Measurements from ENCODE around the gene LGI2. TPM values are rescaled to one million over a fixed set of nuclear protein-coding genes. Genes with fewer than 3 reads are reported as not detected.

LGI2 gene
- total RNA-seq, 3 donors from 2014 or later, result 0.33 to 2.2 (median 1.2) TPM

- Histone ChIP-seq H3K4me1 (no peaks in the 10 kb centered on the region), H3K9me3 (peaks cover 0 to 21% of the 10 kb centered on the region in 2 donors), H3K4me3 (no peak overlapping the region), H3K36me3 (no peaks in the 10 kb centered on the region), H3K27ac (no peak overlapping the region), H3K27me3 (no peaks in the 10 kb centered on the region)
- TF ChIP-seq POLR2A (IDR thresholded peaks at IDR 0.05), result no peak
- no peak for TF ChIP-seq CTCF (IDR thresholded peaks at IDR 0.05)
- no peak for TF ChIP-seq POLR2AphosphoS5 (IDR thresholded peaks at IDR 0.05)
- DNase-seq (ENCODE audit: low spot score in 2 of 2), result no peak
- intact Hi-C loops (cut with DNase I; ENCODE audit: low total_unique reads), result loop anchor here (10.0 kb wide), 1 partner anchor 1257 kb away; no protein-coding TSS in a partner anchor
Observed at GRCh38 chr4:24968278-24968677, 62.5 kb downstream of the LGI2 start.

GRCh38 chr4:24967346-24967745, 63.4 kb downstream of the LGI2 start:
- intact Hi-C loops (cut with DNase I; ENCODE audit: low total_unique reads), result loop anchor here (10.0 kb wide), 1 partner anchor 1257 kb away; no protein-coding TSS in a partner anchor
- no peaks in the 10 kb centered on the region for H3K36me3 ChIP-seq
- H3K4me1 ChIP-seq, result no peaks in the 10 kb centered on the region
- DNase-seq (ENCODE audit: low spot score in 2 of 2), result no peak
- H3K4me3 ChIP-seq, result no peak overlapping the region
- H3K27ac ChIP-seq, result no peak overlapping the region
- TF ChIP-seq POLR2A (IDR thresholded peaks at IDR 0.05) (no peak), POLR2AphosphoS5 (IDR thresholded peaks at IDR 0.05) (no peak), CTCF (IDR thresholded peaks at IDR 0.05) (no peak)
- peaks cover 0 to 21% of the 10 kb centered on the region in 2 donors for H3K9me3 ChIP-seq
- H3K27me3 ChIP-seq, result no peaks in the 10 kb centered on the region

- H3K9me3 ChIP-seq, result peaks cover 0 to 21% of the 10 kb centered on the region in 2 donors
- no peak overlapping the region for H3K27ac ChIP-seq
- no peaks in the 10 kb centered on the region for H3K4me1 ChIP-seq
- no peaks in the 10 kb centered on the region for H3K27me3 ChIP-seq
- TF ChIP-seq POLR2AphosphoS5 (IDR thresholded peaks at IDR 0.05), result no peak
- no peak for TF ChIP-seq CTCF (IDR thresholded peaks at IDR 0.05)
- no peak for TF ChIP-seq POLR2A (IDR thresholded peaks at IDR 0.05)
- H3K4me3 ChIP-seq, result no peak overlapping the region
- H3K36me3 ChIP-seq, result no peaks in the 10 kb centered on the region
- intact Hi-C loops (cut with DNase I; ENCODE audit: low total_unique reads), result loop anchor here (10.0 kb wide), 1 partner anchor 1259 kb away; no protein-coding TSS in a partner anchor
- no peak for DNase-seq (ENCODE audit: low spot score in 2 of 2)
Observed at GRCh38 chr4:24966076-24966475, 64.7 kb downstream of the LGI2 start.

GRCh38 chr4:24965627-24966026, 65.1 kb downstream of the LGI2 start:
- Histone ChIP-seq H3K4me1 (no peaks in the 10 kb centered on the region), H3K9me3 (peaks cover 0 to 21% of the 10 kb centered on the region in 2 donors), H3K36me3 (no peaks in the 10 kb centered on the region), H3K4me3 (no peak overlapping the region), H3K27me3 (no peaks in the 10 kb centered on the region), H3K27ac (no peak overlapping the region)
- DNase-seq (ENCODE audit: low spot score in 2 of 2), result no peak
- intact Hi-C loops (cut with DNase I; ENCODE audit: low total_unique reads), result loop anchor here (10.0 kb wide), 1 partner anchor 1259 kb away; no protein-coding TSS in a partner anchor
- TF ChIP-seq POLR2AphosphoS5 (IDR thresholded peaks at IDR 0.05) (no peak), CTCF (IDR thresholded peaks at IDR 0.05) (no peak), POLR2A (IDR thresholded peaks at IDR 0.05) (no peak)

- H3K27me3 ChIP-seq, result no peaks in the 10 kb centered on the region
- DNase-seq (ENCODE audit: low spot score in 2 of 2), result no peak
- no peaks in the 10 kb centered on the region for H3K4me1 ChIP-seq
- no peak overlapping the region for H3K4me3 ChIP-seq
- no peak overlapping the region for H3K27ac ChIP-seq
- H3K9me3 ChIP-seq, result peaks cover 0 to 21% of the 10 kb centered on the region in 2 donors
- intact Hi-C loops (cut with DNase I; ENCODE audit: low total_unique reads), result loop anchor here (10.0 kb wide), 1 partner anchor 1262 kb away; no protein-coding TSS in a partner anchor
- no peaks in the 10 kb centered on the region for H3K36me3 ChIP-seq
- TF ChIP-seq CTCF (IDR thresholded peaks at IDR 0.05), result no peak
- TF ChIP-seq POLR2A (IDR thresholded peaks at IDR 0.05), result no peak
- TF ChIP-seq POLR2AphosphoS5 (IDR thresholded peaks at IDR 0.05), result no peak
Observed at GRCh38 chr4:24963277-24963676, 67.5 kb downstream of the LGI2 start.

All from breast epithelium (tissue), 4 donors.